ENCODE data around the gene MATCAP1.

GRCh38 chr16:67215706-67216105, 31.9 kb upstream of the MATCAP1 start:
- no peak for TF ChIP-seq CTCF (conservative IDR thresholded peaks at IDR 0.05 in 1 of 2, IDR thresholded peaks at IDR 0.05 in 1 of 2; ENCODE audit: low read depth in 1 of 2, low read length in 2 of 2)
- no peak for TF ChIP-seq EZH2 (IDR thresholded peaks at IDR 0.05; ENCODE audit: low read length, missing control alignments)

Data from fibroblast of lung (primary cell).